ENCODE measurements around the gene ZNF740.

Gene ZNF740

DNA sequence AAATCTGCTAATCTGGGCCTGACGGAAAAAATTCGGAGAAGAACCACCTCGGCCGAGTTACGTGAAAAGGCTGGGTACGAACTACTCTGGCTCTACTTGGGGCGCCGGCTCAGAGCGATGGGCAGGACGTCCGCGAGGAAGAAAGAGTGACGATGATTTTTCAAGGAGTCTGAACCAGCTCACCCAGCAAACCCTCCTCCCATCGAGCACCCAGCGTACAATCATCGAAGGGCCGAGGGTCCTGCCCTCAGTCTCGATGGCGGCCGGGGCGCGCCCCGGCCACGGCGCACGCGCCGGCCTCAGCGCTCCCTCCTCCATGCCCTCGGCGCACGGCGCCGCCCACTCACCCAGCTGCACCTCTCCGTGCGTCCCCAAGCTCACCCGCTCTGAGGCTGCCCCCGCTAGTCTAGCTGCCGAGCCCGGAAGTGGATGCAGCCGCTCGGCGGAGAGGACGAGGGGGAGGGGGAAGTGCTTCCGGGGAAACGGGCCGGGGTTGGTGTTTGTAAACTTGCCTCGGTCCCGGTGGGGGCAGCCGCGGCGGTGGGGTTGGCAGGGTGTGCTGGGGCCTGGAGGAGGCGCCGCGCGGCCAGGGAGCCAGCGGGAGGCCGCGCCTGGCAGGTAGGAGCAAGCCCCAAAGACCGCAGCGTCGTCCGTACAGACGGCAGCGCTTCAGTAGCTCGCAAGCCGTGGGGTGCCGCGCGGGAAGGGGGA, at the start of gene ZNF740, which contains the start of gene CSAD:
Gene ZNF740, plus strand, starts transcription at position 503 of the 711 bp plus-strand sequence. CDS start 1,262 bp downstream, outside the sequence.
Gene CSAD, minus strand, starts transcription at position 706 of the 711 bp plus-strand sequence. CDS start 7,455 bp downstream, outside the sequence.
- H3K4me1 ChIP-seq (ENCODE audit: control insufficient read depth, insufficient read depth, low read length): no peaks in the 10 kb centered on the region

GRCh38 chr12:53131844-53132243, 48.7 kb upstream of the ZNF740 start:
- WGBS (ENCODE audit: insufficient coverage, insufficient read length): no CpG with 5 or more reads among the region's 2 CpGs
- no peak overlapping the region for H3K27ac ChIP-seq (ENCODE audit: low read length)
- no peak for DNase-seq (ENCODE audit: low read depth, low spot score)
- no peaks in the 10 kb centered on the region for H3K9me3 ChIP-seq (ENCODE audit: control insufficient read depth, insufficient read depth, low read length)
- H3K36me3 ChIP-seq (ENCODE audit: control insufficient read depth, insufficient read depth, low read length): no peaks in the 10 kb centered on the region
- H3K4me3 ChIP-seq (ENCODE audit: low read length): no peak overlapping the region
- no peaks in the 10 kb centered on the region for H3K27me3 ChIP-seq (ENCODE audit: control insufficient read depth, insufficient read depth, low read length)
- no peaks in the 10 kb centered on the region for H3K4me1 ChIP-seq (ENCODE audit: control insufficient read depth, insufficient read depth, low read length)

More for the DNA sequence above, at the start of gene ZNF740, which contains the start of gene CSAD:
- H3K27ac ChIP-seq (ENCODE audit: low read length): no peak within 1 kb of the TSS
- H3K9me3 ChIP-seq (ENCODE audit: control insufficient read depth, insufficient read depth, low read length): no peaks in the 10 kb centered on the region
- DNase-seq (ENCODE audit: low read depth, low spot score): peak; percentile 90
- WGBS (ENCODE audit: insufficient coverage, insufficient read length): no CpG with 5 or more reads among the region's 70 CpGs
- peak within 1 kb of the TSS; percentile 75 for H3K4me3 ChIP-seq (ENCODE audit: low read length)
- peaks cover 8% of the 10 kb centered on the region; the same call in 1 of the 2 replicates for H3K27me3 ChIP-seq (ENCODE audit: control insufficient read depth, insufficient read depth, low read length)
- peaks cover 6% of the 10 kb centered on the region; the same call in 1 of the 2 replicates for H3K36me3 ChIP-seq (ENCODE audit: control insufficient read depth, insufficient read depth, low read length)

GRCh38 chr12:53133722-53134121, 46.8 kb upstream of the ZNF740 start:
- no peak overlapping the region for H3K27ac ChIP-seq (ENCODE audit: low read length)
- no peak for DNase-seq (ENCODE audit: low read depth, low spot score)
- WGBS (ENCODE audit: insufficient coverage, insufficient read length): no CpG with 5 or more reads among the region's 3 CpGs
- H3K36me3 ChIP-seq (ENCODE audit: control insufficient read depth, insufficient read depth, low read length): no peaks in the 10 kb centered on the region
- H3K4me3 ChIP-seq (ENCODE audit: low read length): no peak overlapping the region
- H3K27me3 ChIP-seq (ENCODE audit: control insufficient read depth, insufficient read depth, low read length): no peaks in the 10 kb centered on the region
- no peaks in the 10 kb centered on the region for H3K9me3 ChIP-seq (ENCODE audit: control insufficient read depth, insufficient read depth, low read length)
- H3K4me1 ChIP-seq (ENCODE audit: control insufficient read depth, insufficient read depth, low read length): no peaks in the 10 kb centered on the region

DNA sequence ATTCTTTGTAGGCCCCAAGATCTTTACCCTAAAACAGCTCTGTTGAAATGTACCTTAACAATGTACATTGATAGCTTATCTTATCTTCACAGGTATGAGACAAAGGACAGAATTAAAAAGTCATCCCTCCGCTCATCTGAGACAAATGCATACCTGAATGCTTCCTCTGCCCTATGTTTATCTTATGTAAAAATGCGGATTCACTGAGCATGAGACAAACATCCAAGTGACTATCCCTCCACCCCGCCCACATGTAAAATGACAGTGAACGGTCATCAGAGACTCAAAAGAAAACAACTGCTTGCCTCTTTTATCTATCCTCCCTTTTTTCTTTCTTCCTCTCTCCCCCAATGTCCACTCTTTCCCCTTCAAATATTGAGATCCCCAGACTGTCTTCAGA, 37.2 kb upstream of the ZNF740 start:
- Histone ChIP-seq H3K27me3 (ENCODE audit: control insufficient read depth, insufficient read depth, low read length) (no peaks in the 10 kb centered on the region), H3K4me1 (ENCODE audit: control insufficient read depth, insufficient read depth, low read length) (no peaks in the 10 kb centered on the region), H3K36me3 (ENCODE audit: control insufficient read depth, insufficient read depth, low read length) (no peaks in the 10 kb centered on the region), H3K9me3 (ENCODE audit: control insufficient read depth, insufficient read depth, low read length) (no peaks in the 10 kb centered on the region; the same call in 1 of the 2 replicates), H3K27ac (ENCODE audit: low read length) (no peak overlapping the region), H3K4me3 (ENCODE audit: low read length) (no peak overlapping the region)
- no CpG with 5 or more reads among the region's 4 CpGs for whole genome bisulfite sequencing (ENCODE audit: insufficient coverage, insufficient read length)
- DNase-seq (ENCODE audit: low read depth, low spot score): no peak

- no peaks in the 10 kb centered on the region for H3K4me1 ChIP-seq (ENCODE audit: control insufficient read depth, insufficient read depth, low read length)
- H3K9me3 ChIP-seq (ENCODE audit: control insufficient read depth, insufficient read depth, low read length): no peaks in the 10 kb centered on the region
- H3K27me3 ChIP-seq (ENCODE audit: control insufficient read depth, insufficient read depth, low read length): no peaks in the 10 kb centered on the region
- no peak overlapping the region for H3K27ac ChIP-seq (ENCODE audit: low read length)
- no CpG with 5 or more reads among the region's 5 CpGs for WGBS (ENCODE audit: insufficient coverage, insufficient read length)
- H3K36me3 ChIP-seq (ENCODE audit: control insufficient read depth, insufficient read depth, low read length): no peaks in the 10 kb centered on the region
- DNase-seq (ENCODE audit: low read depth, low spot score): no peak
- H3K4me3 ChIP-seq (ENCODE audit: low read length): no peak overlapping the region
Observed at GRCh38 chr12:53145383-53146260, 34.9 kb upstream of the ZNF740 start.

DNA sequence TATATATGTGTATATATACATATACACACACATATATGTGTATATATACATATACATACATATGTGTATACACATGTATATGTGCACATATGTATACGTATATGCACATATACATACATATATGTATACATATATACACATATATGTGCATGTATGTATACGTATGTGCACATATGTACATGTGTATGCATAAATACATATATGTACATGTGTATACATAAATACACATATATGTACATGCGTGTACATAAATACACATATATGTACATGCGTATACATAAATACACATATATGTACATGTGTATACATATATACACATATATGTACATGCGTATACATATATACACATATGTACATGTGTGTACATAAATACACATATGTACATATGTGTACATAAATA, 33.3 kb upstream of the ZNF740 start:
- Histone ChIP-seq H3K27me3 (ENCODE audit: control insufficient read depth, insufficient read depth, low read length) (no peaks in the 10 kb centered on the region), H3K4me1 (ENCODE audit: control insufficient read depth, insufficient read depth, low read length) (no peaks in the 10 kb centered on the region), H3K36me3 (ENCODE audit: control insufficient read depth, insufficient read depth, low read length) (no peaks in the 10 kb centered on the region), H3K9me3 (ENCODE audit: control insufficient read depth, insufficient read depth, low read length) (no peaks in the 10 kb centered on the region), H3K27ac (ENCODE audit: low read length) (no peak overlapping the region), H3K4me3 (ENCODE audit: low read length) (no peak overlapping the region)
- no CpG with 5 or more reads among the region's 5 CpGs for WGBS (ENCODE audit: insufficient coverage, insufficient read length)
- DNase-seq (ENCODE audit: low read depth, low spot score): no peak

DNA sequence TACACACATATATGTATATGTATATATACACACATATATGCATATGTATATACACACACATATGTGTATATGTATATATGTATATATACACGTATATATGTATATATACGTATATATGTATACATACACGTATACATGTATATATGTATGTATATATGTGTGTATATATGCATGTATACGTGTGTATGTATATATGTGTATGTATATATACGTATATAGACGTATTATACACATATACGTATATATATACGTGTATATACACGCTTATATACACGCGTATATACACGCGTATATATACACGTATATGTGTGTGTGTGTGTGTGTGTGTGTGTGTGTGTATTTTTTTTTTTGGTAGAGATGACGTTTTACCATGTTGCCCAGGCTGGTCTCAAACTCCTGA, 32.9 kb upstream of the ZNF740 start:
- WGBS (ENCODE audit: insufficient coverage, insufficient read length): no CpG with 5 or more reads among the region's 15 CpGs
- Histone ChIP-seq H3K36me3 (ENCODE audit: control insufficient read depth, insufficient read depth, low read length) (no peaks in the 10 kb centered on the region), H3K27me3 (ENCODE audit: control insufficient read depth, insufficient read depth, low read length) (no peaks in the 10 kb centered on the region), H3K9me3 (ENCODE audit: control insufficient read depth, insufficient read depth, low read length) (no peaks in the 10 kb centered on the region), H3K27ac (ENCODE audit: low read length) (no peak overlapping the region), H3K4me1 (ENCODE audit: control insufficient read depth, insufficient read depth, low read length) (no peaks in the 10 kb centered on the region), H3K4me3 (ENCODE audit: low read length) (no peak overlapping the region)
- DNase-seq (ENCODE audit: low read depth, low spot score): no peak

- Histone ChIP-seq H3K27me3 (ENCODE audit: control insufficient read depth, insufficient read depth, low read length) (peaks cover 2% of the 10 kb centered on the region; the same call in 1 of the 2 replicates), H3K4me1 (ENCODE audit: control insufficient read depth, insufficient read depth, low read length) (no peaks in the 10 kb centered on the region), H3K9me3 (ENCODE audit: control insufficient read depth, insufficient read depth, low read length) (no peaks in the 10 kb centered on the region), H3K36me3 (ENCODE audit: control insufficient read depth, insufficient read depth, low read length) (no peaks in the 10 kb centered on the region), H3K27ac (ENCODE audit: low read length) (no peak overlapping the region), H3K4me3 (ENCODE audit: low read length) (no peak overlapping the region)
- WGBS (ENCODE audit: insufficient coverage, insufficient read length): no CpG with 5 or more reads among the region's 6 CpGs
- no peak for DNase-seq (ENCODE audit: low read depth, low spot score)
Observed at GRCh38 chr12:53151039-53151438, 29.5 kb upstream of the ZNF740 start.

GRCh38 chr12:53152390-53152789, 28.1 kb upstream of the ZNF740 start:
- Histone ChIP-seq H3K4me1 (ENCODE audit: control insufficient read depth, insufficient read depth, low read length) (no peaks in the 10 kb centered on the region), H3K4me3 (ENCODE audit: low read length) (no peak overlapping the region), H3K36me3 (ENCODE audit: control insufficient read depth, insufficient read depth, low read length) (no peaks in the 10 kb centered on the region), H3K27ac (ENCODE audit: low read length) (no peak overlapping the region), H3K9me3 (ENCODE audit: control insufficient read depth, insufficient read depth, low read length) (no peaks in the 10 kb centered on the region), H3K27me3 (ENCODE audit: control insufficient read depth, insufficient read depth, low read length) (peaks cover 2% of the 10 kb centered on the region; the same call in 1 of the 2 replicates)
- no peak for DNase-seq (ENCODE audit: low read depth, low spot score)

DNA sequence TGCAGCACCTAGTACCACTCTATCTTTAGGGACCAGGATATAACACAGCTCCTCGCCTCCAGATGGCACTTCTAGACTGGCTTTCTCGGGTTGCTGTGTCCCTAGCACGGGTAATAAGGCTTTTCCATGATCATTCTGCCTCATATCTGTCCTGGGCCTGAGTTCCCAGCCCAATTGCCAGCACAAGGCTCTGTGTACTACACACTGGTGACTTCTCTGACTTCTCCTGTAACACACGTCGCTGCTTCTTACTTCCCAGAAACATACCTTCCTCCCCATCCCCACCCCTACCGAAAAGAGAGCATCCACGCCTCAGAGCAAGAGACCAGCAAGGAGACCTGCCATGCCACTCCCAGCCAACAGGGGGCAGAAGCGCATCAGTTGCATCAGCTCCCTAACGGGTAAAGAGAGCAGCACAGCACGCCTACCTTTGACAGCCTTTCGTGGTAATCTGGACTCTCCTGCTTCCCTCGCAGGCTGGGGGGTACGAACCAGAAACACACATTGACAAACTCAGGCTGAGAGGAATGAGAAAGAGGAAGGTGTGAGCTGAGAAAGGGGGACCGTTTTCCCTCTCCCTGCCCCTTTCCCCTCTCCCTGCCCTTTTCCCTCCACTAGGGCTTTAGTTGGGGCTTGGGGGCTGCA, 21.2 kb upstream of the ZNF740 start:
- no CpG with 5 or more reads among the region's 14 CpGs for WGBS (ENCODE audit: insufficient coverage, insufficient read length)
- Histone ChIP-seq H3K9me3 (ENCODE audit: control insufficient read depth, insufficient read depth, low read length) (no peaks in the 10 kb centered on the region), H3K4me3 (ENCODE audit: low read length) (no peak overlapping the region), H3K4me1 (ENCODE audit: control insufficient read depth, insufficient read depth, low read length) (peaks cover 1% of the 10 kb centered on the region; the same call in 1 of the 2 replicates), H3K27ac (ENCODE audit: low read length) (no peak overlapping the region), H3K36me3 (ENCODE audit: control insufficient read depth, insufficient read depth, low read length) (no peaks in the 10 kb centered on the region), H3K27me3 (ENCODE audit: control insufficient read depth, insufficient read depth, low read length) (no peaks in the 10 kb centered on the region; the same call in 1 of the 2 replicates)
- peak; percentile 75 for DNase-seq (ENCODE audit: low read depth, low spot score)

Data from iPS DF 6.9 (cell line).